ENCODE results near the gene NRG4. TPM values are rescaled to one million over a fixed set of nuclear protein-coding genes. Genes with fewer than 3 reads are reported as not detected.

NRG4 gene
- total RNA-seq, 1 experiment from 2014 or later: not detected

Small RNAs within 50 kb of the gene (small RNA-seq; reads per million reads assigned to genes)
- not detected for gene RN7SL510P

Other genes with a start within 250 kb of the NRG4 start
- gene UBE2Q2, start 169.0 kb downstream of the NRG4 start, total RNA-seq (2014; rRNA removed; shearing (Covaris generic)): 16.1 and 16.3 TPM in 2 replicates
- 71.8 and 78.6 TPM in 2 replicates for gene FBXO22, start 108.5 kb downstream of the NRG4 start, total RNA-seq (2014; rRNA removed; shearing (Covaris generic))
- 0.08 and 0.17 TPM in 2 replicates for gene TMEM266, start 47.6 kb upstream of the NRG4 start, total RNA-seq (2014; rRNA removed; shearing (Covaris generic))

All from HT1080 (cell line).